GM19035 (cell line): ENCODE data around the gene LCN12.
"Not testable (repeated sequence)": the region's sequence is repeated elsewhere in the genome, so short reads cannot be mapped to it uniquely, and the experiment has no call there.

Experiments
- ATAC-seq: cut with Tn5 transposase; IDR thresholded peaks from one replicate; pipeline ENCODE4 v1.9.1; 2021; ENCODE audit not compliant: unreplicated experiment

The LCN12 gene

DNA sequence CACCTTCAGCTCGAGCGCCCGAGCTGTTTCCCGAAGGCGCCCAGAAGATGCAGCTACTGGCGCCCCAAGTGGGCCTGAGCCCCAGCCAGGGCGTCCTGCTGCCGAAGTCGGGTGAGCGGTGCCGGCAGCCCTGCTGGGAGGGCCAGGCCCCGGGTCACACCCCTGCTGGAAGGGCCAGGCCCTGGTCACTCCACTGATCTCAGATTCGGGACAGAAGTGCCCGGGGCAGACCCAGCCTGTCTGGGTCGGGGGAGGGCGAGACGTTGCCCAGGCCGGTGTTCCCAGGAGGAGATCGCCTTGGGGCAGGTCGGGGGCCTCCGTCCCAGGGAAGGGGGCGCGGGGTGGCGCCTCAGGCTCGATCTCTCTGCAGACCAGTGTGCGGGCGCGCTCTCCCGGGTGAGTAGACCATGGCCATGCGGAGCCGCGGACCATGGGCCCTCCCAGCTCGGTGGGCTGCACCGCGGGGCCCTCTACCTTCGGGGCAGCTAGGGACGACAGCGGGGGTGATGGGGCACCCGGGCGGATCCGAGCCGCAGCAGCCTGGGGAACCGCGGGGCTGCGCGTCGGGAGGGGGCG, 33.0 kb downstream of the LCN12 start:
- ATAC-seq: no peak

DNA sequence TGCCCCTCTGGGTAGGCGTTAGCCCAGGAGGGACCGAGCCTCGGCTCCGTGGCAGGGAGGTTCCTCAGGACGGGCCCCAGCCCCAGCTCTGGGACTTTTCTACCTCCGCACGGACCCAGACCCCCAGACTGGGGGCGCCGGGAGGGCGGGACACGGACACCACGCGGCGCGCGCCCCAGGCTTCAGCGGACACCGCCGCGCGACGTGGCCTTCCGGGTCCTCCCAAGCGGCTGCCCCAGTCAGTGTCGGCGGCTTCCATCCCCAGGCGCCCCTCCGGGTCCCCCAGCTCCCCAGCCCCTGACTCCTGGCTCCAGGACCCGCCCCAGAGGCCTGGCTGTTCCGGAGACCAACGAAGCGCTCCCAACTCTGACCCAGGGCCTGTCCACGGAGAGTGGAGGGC, 33.8 kb downstream of the LCN12 start:
- no peak for ATAC-seq

DNA sequence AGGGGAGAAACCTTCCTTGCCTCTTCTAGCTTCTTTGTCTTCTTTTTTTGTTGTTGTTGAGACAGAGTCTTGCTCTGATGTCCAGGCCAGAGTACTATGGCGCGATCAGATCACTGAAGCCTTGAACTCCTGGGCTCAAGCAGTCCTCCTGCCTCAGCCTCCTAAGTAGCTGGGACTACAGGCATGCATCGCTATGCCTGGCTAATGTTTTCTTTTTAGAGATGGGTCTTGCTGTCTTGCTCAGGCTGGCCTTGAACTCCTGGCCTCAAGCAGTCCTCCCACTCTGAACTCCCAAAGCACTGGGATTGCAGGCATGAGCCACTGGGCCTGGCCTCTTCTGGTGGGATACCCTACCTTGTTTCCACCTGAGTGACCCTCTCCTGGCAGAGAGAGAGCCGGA, 36.8 kb downstream of the LCN12 start:
- no peak for ATAC-seq

GRCh38 chr9:136990242-136990911, 38.3 kb downstream of the LCN12 start:
- ATAC-seq: no peak

- peak; percentile 82 for ATAC-seq
These were observed 40.1 kb downstream of the LCN12 start, which contains the start of gene PAXX for GRCh38 chr9:136991993-136992818. PAXX (plus strand) TSS chr9:136992422; CDS start chr9:136992444, 22 bp downstream.

DNA sequence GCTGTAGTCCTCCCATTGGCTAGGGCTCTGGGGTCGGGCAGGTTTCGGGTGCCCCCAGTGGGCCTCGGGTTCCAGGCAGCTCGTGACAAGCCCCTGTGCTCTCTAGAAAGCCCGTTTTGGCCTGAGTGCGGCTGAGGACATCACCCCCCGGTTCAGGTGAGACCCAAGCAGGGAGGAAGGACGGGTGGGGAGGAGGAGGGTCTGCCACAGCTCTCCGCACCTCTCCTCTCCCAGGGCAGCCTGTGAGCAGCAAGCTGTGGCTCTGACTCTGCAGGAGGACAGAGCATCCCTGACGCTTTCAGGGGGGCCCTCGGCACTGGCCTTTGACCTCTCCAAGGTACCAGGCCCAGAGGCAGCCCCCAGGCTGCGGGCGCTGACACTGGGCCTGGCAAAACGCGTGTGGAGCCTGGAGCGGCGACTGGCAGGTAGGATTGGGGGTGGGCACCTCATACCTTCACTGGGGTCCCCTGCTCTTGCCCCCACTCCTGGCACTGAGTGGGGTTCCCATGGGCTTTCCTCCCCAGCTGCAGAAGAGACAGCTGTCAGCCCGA, 40.8 kb downstream of the LCN12 start:
- ATAC-seq: peak; percentile 13

- ATAC-seq: no peak
These were observed 42.3 kb downstream of the LCN12 start for GRCh38 chr9:136994180-136994887.

GRCh38 chr9:136994888-136995230, 42.8 kb downstream of the LCN12 start:
- no peak for ATAC-seq

- no peak for ATAC-seq
These were observed 43.3 kb downstream of the LCN12 start for GRCh38 chr9:136995362-136995761.

GRCh38 chr9:136995772-136996311, 43.8 kb downstream of the LCN12 start:
- ATAC-seq: no peak

DNA sequence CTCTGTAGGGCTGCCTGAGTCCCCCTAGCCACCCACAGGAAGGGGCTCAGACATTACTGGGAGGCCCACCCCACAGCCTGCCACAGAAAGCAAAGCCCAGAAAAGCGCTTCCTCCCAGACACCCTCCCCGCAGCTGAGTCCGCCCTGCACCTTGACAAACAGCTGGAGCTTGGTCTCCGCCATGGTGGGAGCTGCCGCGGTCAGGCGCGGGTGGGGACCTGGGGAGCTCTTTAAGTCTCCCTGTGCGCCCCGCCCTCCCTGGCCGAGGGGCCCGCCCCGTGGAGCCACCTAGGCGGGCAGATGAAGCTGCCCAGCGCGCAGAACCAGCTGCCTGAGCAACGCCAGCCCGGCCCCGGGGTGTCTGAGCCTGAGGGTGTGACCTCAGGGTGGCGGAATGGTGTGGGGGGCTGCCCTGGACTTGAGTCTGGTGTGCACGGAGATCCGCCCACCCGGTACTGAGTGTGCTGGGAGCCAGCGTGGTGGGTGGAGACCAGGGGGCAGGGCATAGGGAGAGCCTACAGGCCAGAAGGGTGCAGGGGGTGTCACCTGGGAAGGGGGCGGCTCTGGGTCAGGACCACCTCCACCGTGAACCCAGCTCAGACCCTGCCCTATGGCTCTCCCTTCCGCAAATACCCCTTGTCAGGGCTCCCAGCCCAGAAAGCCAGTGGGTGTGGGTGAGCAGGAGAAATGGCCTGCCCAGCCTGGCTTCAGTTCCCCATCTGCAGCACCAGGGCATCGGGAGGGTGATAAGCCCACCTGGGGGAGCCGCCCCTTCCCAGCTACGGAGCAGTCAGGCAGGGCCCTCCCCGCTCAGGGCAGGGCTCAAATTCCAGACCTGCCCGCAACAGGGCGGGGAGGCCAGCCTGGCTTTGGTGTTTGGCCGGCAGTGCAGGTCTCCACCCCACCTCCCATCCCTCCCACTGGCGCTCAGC, 44.6 kb downstream of the LCN12 start, which contains the start of gene CLIC3:
TSS of gene CLIC3 (minus strand) at position 208 of the 932 bp plus-strand sequence. CDS start at position 183, 25 bp downstream.
- no peak for ATAC-seq

- no peak for ATAC-seq
These were observed 45.3 kb downstream of the LCN12 start for GRCh38 chr9:136997371-136997770.

DNA sequence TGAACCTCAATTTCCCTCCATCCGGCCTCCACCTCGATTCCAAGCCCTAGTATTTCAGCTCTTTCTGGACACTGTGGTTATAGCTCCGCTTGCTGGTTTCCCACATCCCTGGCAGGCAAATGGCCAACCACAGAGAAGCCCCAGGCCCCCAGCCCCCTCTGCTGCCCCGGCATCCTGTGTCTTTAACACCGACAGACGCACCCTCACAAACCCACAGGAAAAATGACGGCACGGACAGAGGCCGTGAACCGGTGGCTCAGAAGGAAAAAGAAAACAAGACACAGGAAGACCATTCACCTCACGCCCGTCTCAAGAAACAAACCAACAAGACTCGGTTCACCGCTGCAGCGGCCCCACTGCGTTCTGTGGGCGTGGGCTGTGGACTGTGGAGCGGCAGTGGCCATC, 45.8 kb downstream of the LCN12 start:
- ATAC-seq: no peak

DNA sequence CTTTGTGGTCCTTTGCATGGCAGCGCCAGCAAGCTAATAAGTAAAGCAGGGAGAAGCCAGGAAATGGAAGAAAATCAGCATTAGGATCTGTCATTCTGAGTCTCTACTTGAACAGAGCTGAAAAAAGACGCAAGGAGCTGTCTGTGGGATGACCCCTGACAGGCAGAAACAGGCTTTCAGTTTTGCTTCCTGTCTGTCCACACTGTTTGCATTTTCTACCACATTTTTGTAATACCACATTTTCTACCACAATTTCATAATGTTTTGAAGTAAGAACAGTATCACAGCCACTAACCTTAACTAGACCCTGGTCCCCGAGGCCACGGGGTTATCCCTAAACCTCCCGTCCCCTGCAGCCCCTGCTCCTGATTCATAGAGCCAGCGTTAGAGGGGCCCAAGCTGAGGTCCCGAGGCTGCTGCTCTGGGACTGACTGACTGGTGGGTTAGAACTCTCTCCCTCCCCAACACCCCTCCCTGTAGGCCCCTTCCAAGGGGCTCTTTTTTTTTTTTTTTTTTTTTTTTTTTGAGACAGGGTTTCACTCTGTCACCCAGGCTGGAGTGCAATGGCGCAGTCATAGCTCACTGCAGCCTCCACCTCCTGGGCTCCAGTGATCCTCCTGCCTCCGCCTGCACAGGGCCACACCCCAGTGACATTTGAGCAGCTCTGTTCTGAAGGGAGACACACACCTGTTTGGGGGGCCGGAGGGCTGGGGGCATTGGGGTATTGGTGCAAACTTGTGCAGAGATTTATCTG, 48.3 kb downstream of the LCN12 start:
- peak; percentile 81 for ATAC-seq

GRCh38 chr9:137001857-137002645, 50.0 kb downstream of the LCN12 start:
- ATAC-seq: no peak

DNA sequence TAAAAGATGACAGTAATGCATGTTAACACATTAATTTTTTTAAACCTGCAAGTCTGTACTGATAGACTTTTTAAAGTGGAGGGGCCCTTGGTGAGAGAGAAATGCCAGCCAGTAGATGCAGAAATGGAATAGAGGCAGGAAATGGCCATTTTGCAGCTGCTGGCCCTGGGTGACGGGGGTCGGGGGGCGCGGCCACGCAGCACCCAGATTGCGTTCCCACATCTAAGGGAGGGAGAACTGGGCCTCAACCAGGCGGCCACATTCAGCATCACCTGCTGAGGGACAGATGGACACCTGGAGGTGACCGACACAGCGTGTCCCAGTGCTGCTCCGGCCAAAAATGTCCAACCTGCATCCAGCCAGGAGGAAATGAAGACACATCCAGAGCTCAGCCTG, 50.6 kb downstream of the LCN12 start:
- ATAC-seq: no peak

DNA sequence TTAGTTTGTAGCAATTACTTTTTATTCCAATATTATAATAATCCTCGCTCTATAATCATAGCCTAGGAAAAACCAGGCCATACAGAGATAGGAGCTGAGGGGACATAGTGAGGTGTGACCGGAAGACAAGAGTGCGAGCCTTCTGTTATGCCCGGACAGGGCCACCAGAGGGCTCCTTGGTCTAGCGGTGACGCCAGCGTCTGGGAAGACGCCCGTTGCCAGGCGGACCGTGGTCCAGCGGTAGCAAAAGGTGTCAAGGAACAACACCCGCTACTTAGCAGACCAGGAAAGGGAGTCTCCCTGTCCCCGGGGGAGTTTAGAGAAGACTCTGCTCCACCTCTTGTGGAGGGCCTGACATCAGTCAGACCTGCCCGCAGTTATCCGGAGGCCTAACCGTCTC, 52.2 kb downstream of the LCN12 start:
- not testable (repeated sequence) for ATAC-seq
